Stimulated activated CD8-positive, alpha-beta memory T cell treated with anti-CD3 and anti-CD28 coated beads, Interleukin-15, amount 100 ng/mL, for 4 hours (primary cell): Measurements from ENCODE around the gene RTN4RL2.

Experiments used
- DNase-seq, 2 donors: peaks; one replicate each; pipeline ENCODE4 v3.0.0-alpha.2; 2020; ENCODE audit warnings: low read depth in 2 of 2

The RTN4RL2 gene

DNA sequence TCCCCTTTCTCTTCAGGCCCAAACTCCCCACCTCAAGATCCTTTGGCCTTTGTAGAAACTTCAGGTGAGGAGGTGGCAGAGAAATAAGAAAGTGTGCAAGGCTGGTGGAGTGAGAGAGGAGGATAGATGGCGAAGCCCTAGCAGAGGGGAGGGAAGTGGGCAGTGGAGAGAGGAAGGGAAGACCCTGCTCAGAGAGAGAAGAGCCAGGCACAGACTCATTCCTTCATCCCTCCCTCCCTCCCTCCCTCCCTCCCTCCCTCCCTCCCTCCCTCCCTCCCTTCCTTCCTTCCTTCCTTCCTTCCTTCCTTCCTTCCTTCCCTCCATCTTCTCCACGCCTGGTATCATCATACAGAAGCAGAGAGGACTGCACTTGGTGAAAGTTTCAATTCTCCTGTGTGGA is 21.0 kb downstream of the RTN4RL2 start:
- no peak for DNase-seq

GRCh38 chr11:57481915-57482781 is 21.8 kb downstream of the RTN4RL2 start:
- no peak for DNase-seq

GRCh38 chr11:57482782-57483561 is 22.6 kb downstream of the RTN4RL2 start:
- DNase-seq: peak; percentile 42 to 56

DNA sequence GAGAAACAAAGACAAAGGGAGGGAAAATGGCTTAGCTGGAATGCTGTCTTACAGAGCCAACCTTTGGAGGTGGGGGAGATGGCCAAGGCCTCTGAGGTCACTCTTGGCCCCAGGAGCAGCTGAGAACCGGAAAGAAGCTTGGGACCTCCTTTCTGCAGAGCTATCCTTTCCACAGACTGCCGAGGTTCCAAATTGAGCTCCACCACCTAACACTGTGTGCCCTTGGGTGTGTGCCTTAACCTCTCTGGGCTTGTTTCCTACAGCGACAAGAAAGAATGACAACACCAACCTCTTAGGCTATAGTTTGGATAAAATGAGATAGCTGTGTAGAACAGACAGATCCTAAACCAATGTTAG is 23.2 kb downstream of the RTN4RL2 start:
- DNase-seq: no peak

DNA sequence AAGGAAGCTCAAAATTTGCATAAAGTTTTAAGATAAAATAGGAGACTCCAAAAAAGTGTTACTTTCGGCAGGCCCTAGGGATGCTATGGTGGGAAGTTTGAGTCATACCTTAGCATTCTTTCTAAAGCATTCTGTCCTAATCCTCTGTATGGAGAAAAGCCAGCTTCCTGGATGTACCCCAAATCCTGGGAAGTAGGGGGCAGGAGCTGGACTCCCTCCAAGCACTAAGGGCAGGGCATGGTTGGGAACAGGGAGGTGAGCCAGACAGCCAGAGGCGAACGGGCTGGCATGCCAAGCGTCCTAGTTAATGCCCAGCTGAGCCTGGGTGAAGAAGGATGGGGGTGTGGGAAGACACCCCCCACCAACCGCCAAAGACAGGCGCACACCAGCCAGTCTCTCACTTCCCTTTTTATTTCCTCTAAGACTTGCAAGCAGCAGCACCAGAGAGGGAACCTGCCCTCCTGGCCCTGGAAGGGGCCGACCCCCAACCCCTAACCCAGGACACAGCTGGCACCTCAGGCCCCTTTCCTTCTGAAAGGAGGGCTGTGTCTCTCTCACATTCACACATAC is 23.9 kb downstream of the RTN4RL2 start:
- no peak for DNase-seq

GRCh38 chr11:57485217-57485990 is 25.1 kb downstream of the RTN4RL2 start:
- DNase-seq: no peak

DNA sequence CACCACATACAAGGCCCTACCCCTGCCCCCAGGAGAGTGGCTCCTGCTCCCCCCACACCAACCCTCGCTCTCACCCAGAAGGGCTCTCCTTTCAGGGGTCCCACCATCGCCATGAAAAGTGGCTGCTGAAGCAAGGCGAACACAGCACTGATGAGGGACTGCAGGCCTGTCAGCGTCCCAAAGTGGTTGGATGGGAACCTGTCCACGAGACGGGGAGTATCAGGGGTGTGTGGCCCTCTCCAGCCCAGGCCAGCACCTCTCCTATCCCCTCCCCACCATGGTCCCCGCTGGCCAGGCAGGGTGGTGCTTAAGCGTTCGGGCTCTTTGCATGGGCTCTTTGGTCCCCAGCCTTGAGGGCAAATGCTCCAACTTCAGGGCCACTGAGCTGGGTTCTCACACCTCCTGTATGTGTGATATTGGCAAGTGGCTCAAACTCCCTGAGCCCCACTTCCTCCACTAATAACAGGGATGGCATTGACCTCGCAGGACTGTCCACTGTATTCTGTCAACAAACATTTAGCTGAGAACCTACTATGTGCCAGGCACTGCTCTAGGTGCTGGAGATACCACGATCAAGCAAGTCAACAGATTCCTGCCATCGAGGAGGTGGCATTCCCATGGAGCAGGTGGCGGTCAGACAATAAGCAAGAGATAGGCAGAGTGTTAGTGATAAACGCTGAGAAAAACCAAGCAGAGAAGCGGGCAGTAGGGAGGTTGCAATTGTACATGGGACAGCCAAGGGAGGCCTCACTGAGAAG is 26.9 kb downstream of the RTN4RL2 start:
- DNase-seq: no peak

GRCh38 chr11:57487920-57488659 is 27.8 kb downstream of the RTN4RL2 start:
- DNase-seq: no peak

GRCh38 chr11:57490456-57491248 is 30.3 kb downstream of the RTN4RL2 start:
- no peak for DNase-seq

GRCh38 chr11:57491371-57492061 is 31.2 kb downstream of the RTN4RL2 start:
- DNase-seq: no peak

DNA sequence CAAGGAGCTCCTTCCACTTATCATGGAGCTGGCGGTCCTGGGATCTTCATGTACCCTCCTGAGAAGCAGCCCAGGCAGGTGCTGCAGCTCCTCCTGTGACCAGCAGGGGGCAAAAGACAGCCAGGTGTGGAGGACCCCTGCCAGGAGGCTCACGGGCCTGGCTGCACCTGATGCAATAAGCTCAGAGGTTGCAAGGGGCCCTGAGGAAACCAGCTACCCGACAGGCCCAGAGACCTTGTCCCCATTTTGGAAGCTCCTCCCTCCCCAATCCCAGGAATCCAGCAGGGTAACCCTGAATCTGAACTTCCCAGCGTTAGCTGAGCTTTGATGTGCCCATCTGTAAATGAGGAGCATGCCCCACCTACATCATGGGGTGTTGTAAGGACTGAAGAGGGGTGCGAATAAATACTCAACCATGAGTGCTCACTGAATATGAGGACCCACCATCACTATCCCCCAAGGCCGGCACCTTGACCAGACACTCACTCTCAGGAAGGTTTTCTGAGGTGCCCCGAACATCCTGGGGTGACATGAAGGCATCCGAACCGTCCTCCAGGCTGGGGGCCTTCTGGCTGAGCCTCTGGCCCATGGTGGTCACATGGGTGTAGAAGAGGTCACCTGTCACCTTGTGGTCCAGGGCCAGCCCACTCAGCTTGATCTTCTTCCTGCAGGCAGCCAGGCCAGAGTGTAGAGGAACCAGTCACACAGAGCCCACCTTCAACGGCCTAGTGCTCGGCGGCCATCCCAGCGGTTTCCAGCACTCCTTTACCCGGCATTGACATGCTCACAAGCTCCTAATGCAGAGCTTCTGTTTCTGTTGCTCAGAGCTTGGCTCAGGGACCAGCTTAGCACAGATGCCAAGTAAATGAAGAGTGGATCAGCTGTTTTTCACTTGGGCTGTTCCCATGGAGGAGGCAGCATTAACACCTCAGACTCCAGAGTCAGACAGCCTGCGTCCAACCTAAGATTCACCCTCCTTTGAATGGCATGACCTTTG is 33.5 kb downstream of the RTN4RL2 start:
- peak in 1 of 2 donors; percentile 68 for DNase-seq

- DNase-seq: no peak
Observed at GRCh38 chr11:57496109-57496820, 35.9 kb downstream of the RTN4RL2 start.

- DNase-seq: no peak
Observed at GRCh38 chr11:57497303-57498247, 37.2 kb downstream of the RTN4RL2 start.

DNA sequence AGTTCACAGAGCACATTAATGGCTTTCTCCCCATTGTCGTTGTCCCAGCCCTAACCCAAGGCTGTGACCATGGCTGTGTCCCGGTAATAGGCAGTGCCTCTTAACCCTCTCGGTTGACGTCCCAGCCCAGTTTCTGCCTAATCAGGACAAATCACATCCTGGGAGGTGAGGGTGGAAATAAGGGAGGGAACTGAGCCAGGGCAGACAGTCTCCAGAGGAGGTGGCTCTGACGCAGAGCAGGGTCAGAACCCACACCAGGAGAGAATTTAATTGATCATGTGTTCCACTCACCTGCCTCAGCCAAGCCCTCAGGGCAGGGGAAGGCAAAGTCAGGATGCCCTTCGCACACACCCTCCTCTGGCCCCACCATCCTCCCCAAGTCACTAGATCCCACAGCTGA is 38.2 kb downstream of the RTN4RL2 start:
- DNase-seq: no peak

DNA sequence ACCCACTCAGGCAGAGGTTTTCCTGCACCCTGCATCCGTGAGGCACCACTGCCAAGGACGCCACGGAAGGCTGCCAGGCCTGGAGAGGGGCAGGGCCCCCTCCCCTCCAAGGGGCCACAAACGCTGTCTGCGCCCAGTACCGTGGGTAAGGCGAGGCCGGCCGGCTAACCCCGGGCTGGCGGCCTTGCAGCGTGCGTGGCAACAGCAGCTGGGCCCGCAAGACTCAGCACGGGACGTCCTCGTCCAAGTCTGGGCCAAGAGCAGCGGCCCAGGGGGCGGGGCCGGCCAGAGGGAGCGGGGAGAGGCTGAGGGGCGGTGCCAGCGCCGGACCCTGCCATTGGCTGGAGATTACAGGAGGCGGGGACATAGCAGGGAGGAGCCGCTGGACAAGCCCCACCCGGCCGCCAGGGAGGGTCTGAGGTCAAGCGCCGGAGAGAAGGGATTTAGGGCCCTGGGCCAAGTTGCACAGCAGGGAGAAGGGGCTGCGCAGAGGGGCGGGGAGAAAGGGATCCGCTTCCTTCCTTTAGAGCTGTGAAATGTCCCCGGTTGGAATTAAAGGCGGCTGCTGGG is 39.2 kb downstream of the RTN4RL2 start:
- no peak for DNase-seq
